ENCODE data around the gene PLPPR2.
A peak's percentile ranks its signal among the peaks of the same experiment; 100 is the strongest.
"Not testable (repeated sequence)": the region's sequence is repeated elsewhere in the genome, so short reads cannot be mapped to it uniquely, and the experiment has no call there.

Gene PLPPR2

GRCh38 chr19:11355160-11356073 lies at the start of gene PLPPR2:
TSS of gene PLPPR2 (plus strand) at chr19:11355432. CDS start at chr19:11357674, 2,242 bp downstream.
- H3K9me3 Mint-ChIP-seq, result no peaks in the 10 kb centered on the region
- peaks cover 11% of the 10 kb centered on the region for H3K27me3 Mint-ChIP-seq (ENCODE audit: low read depth)
- H3K4me1 Mint-ChIP-seq (ENCODE audit: low read depth), result peaks cover 8% of the 10 kb centered on the region
- no peaks in the 10 kb centered on the region for H3K36me3 Mint-ChIP-seq (ENCODE audit: low read depth)
- H3K27ac Mint-ChIP-seq, result peak within 1 kb of the TSS; percentile 66
- peak within 1 kb of the TSS; percentile 79 for H3K4me3 Mint-ChIP-seq

GRCh38 chr19:11306337-11306736 lies 48.9 kb upstream of the PLPPR2 start:
- Mint-ChIP-seq H3K27ac (no peak overlapping the region), H3K27me3 (ENCODE audit: low read depth) (peaks cover 17% of the 10 kb centered on the region), H3K4me1 (ENCODE audit: low read depth) (no peaks in the 10 kb centered on the region), H3K36me3 (ENCODE audit: low read depth) (no peaks in the 10 kb centered on the region), H3K4me3 (no peak overlapping the region), H3K9me3 (no peaks in the 10 kb centered on the region)

GRCh38 chr19:11320278-11320995 lies 34.8 kb upstream of the PLPPR2 start:
- not testable (repeated sequence) for H3K4me3 Mint-ChIP-seq; H3K36me3 Mint-ChIP-seq (ENCODE audit: low read depth); H3K27ac Mint-ChIP-seq; H3K27me3 Mint-ChIP-seq (ENCODE audit: low read depth); H3K9me3 Mint-ChIP-seq
- peaks cover 26% of the 10 kb centered on the region for H3K4me1 Mint-ChIP-seq (ENCODE audit: low read depth)

- no peaks in the 10 kb centered on the region for H3K27me3 Mint-ChIP-seq (ENCODE audit: low read depth)
- H3K27ac Mint-ChIP-seq, result no peak overlapping the region
- peaks cover 26% of the 10 kb centered on the region for H3K4me1 Mint-ChIP-seq (ENCODE audit: low read depth)
- no peaks in the 10 kb centered on the region for H3K9me3 Mint-ChIP-seq
- H3K4me3 Mint-ChIP-seq, result no peak overlapping the region
- peaks cover 7% of the 10 kb centered on the region for H3K36me3 Mint-ChIP-seq (ENCODE audit: low read depth)
Observed at GRCh38 chr19:11321191-11322126, 33.8 kb upstream of the PLPPR2 start.

- Mint-ChIP-seq H3K36me3 (ENCODE audit: low read depth) (peaks cover 11% of the 10 kb centered on the region), H3K4me1 (ENCODE audit: low read depth) (peaks cover 26% of the 10 kb centered on the region), H3K9me3 (no peaks in the 10 kb centered on the region), H3K27ac (no peak overlapping the region), H3K4me3 (no peak overlapping the region), H3K27me3 (ENCODE audit: low read depth) (no peaks in the 10 kb centered on the region)
Observed at GRCh38 chr19:11322269-11323024, 32.8 kb upstream of the PLPPR2 start.

- Mint-ChIP-seq H3K27ac (peak overlapping the region; percentile 90), H3K9me3 (no peaks in the 10 kb centered on the region), H3K4me1 (ENCODE audit: low read depth) (peaks cover 26% of the 10 kb centered on the region), H3K27me3 (ENCODE audit: low read depth) (no peaks in the 10 kb centered on the region), H3K4me3 (peak overlapping the region; percentile 77), H3K36me3 (ENCODE audit: low read depth) (peaks cover 11% of the 10 kb centered on the region)
Observed at GRCh38 chr19:11323601-11324078, 31.6 kb upstream of the PLPPR2 start.

GRCh38 chr19:11324079-11324661 lies 31.1 kb upstream of the PLPPR2 start:
- Mint-ChIP-seq H3K4me3 (peak overlapping the region; percentile 77), H3K27me3 (ENCODE audit: low read depth) (no peaks in the 10 kb centered on the region), H3K9me3 (no peaks in the 10 kb centered on the region), H3K36me3 (ENCODE audit: low read depth) (peaks cover 11% of the 10 kb centered on the region), H3K27ac (peak overlapping the region; percentile 90), H3K4me1 (ENCODE audit: low read depth) (peaks cover 26% of the 10 kb centered on the region)

GRCh38 chr19:11324748-11325389 lies 30.4 kb upstream of the PLPPR2 start:
- peak overlapping the region; percentile 90 for H3K27ac Mint-ChIP-seq
- H3K9me3 Mint-ChIP-seq, result no peaks in the 10 kb centered on the region
- H3K4me3 Mint-ChIP-seq, result peak overlapping the region; percentile 77
- H3K4me1 Mint-ChIP-seq (ENCODE audit: low read depth), result peaks cover 26% of the 10 kb centered on the region
- H3K27me3 Mint-ChIP-seq (ENCODE audit: low read depth), result no peaks in the 10 kb centered on the region
- peaks cover 11% of the 10 kb centered on the region for H3K36me3 Mint-ChIP-seq (ENCODE audit: low read depth)

GRCh38 chr19:11325544-11325943 lies 29.7 kb upstream of the PLPPR2 start:
- Mint-ChIP-seq H3K36me3 (ENCODE audit: low read depth) (peaks cover 11% of the 10 kb centered on the region), H3K27ac (no peak overlapping the region), H3K27me3 (ENCODE audit: low read depth) (no peaks in the 10 kb centered on the region), H3K4me3 (no peak overlapping the region), H3K9me3 (no peaks in the 10 kb centered on the region), H3K4me1 (ENCODE audit: low read depth) (peaks cover 26% of the 10 kb centered on the region)

- no peak overlapping the region for H3K27ac Mint-ChIP-seq
- no peak overlapping the region for H3K4me3 Mint-ChIP-seq
- no peaks in the 10 kb centered on the region for H3K4me1 Mint-ChIP-seq (ENCODE audit: low read depth)
- H3K9me3 Mint-ChIP-seq, result no peaks in the 10 kb centered on the region
- peaks cover 10% of the 10 kb centered on the region for H3K36me3 Mint-ChIP-seq (ENCODE audit: low read depth)
- H3K27me3 Mint-ChIP-seq (ENCODE audit: low read depth), result no peaks in the 10 kb centered on the region
Observed at GRCh38 chr19:11330127-11330526, 25.1 kb upstream of the PLPPR2 start.

GRCh38 chr19:11331502-11331901 lies 23.7 kb upstream of the PLPPR2 start:
- Mint-ChIP-seq H3K27me3 (ENCODE audit: low read depth) (no peaks in the 10 kb centered on the region), H3K4me1 (ENCODE audit: low read depth) (no peaks in the 10 kb centered on the region), H3K27ac (no peak overlapping the region), H3K9me3 (no peaks in the 10 kb centered on the region), H3K4me3 (no peak overlapping the region), H3K36me3 (ENCODE audit: low read depth) (peaks cover 18% of the 10 kb centered on the region)

- Mint-ChIP-seq H3K4me3 (no peak overlapping the region), H3K36me3 (ENCODE audit: low read depth) (peaks cover 16% of the 10 kb centered on the region), H3K9me3 (no peaks in the 10 kb centered on the region), H3K4me1 (ENCODE audit: low read depth) (peaks cover 2% of the 10 kb centered on the region), H3K27ac (no peak overlapping the region), H3K27me3 (ENCODE audit: low read depth) (no peaks in the 10 kb centered on the region)
Observed at GRCh38 chr19:11332822-11333221, 22.4 kb upstream of the PLPPR2 start.

- not testable (repeated sequence) for H3K4me1 Mint-ChIP-seq (ENCODE audit: low read depth); H3K27ac Mint-ChIP-seq; H3K4me3 Mint-ChIP-seq; H3K27me3 Mint-ChIP-seq (ENCODE audit: low read depth); H3K9me3 Mint-ChIP-seq
- peaks cover 16% of the 10 kb centered on the region for H3K36me3 Mint-ChIP-seq (ENCODE audit: low read depth)
Observed at GRCh38 chr19:11333838-11334237, 21.4 kb upstream of the PLPPR2 start.

Data from T-helper 1 cell treated with Interleukin-12 subunit alpha and Interleukin-12 subunit beta and Interleukin-4 antibody, amounts not matched to agents 30 μg/mL and 1 μg/mL, for 36 hours (primary cell).